ENCODE data around the gene POLD1.

The POLD1 gene

GRCh38 chr19:50378169-50378862 is 5.8 kb upstream of the POLD1 start:
- no peak for DNase-seq (ENCODE audit: extremely low spot score)
- POLR2A ChIA-PET: interaction anchor here (1.1 kb wide), 1 partner anchor 54 kb away, joined by 3 read pairs; no protein-coding TSS in a partner anchor
- TF ChIP-seq CTCF (IDR thresholded peaks at IDR 0.05; ENCODE audit: control extremely low read depth, extremely low read depth, low read depth, missing control alignments): no peak
- CTCF ChIA-PET: interaction anchor here (0.9 to 1.9 kb wide), 4 partner anchors 9 to 82 kb away, joined by 3 to 4 read pairs (median 4); no protein-coding TSS in a partner anchor

GRCh38 chr19:50378863-50379236 is 5.3 kb upstream of the POLD1 start:
- ChIA-PET POLR2A (interaction anchor here (1.1 kb wide), 1 partner anchor 53 kb away, joined by 3 read pairs; no protein-coding TSS in a partner anchor), CTCF (interaction anchor here (1.1 to 1.9 kb wide), 4 partner anchors 9 to 82 kb away, joined by 3 to 4 read pairs (median 4); no protein-coding TSS in a partner anchor)
- TF ChIP-seq CTCF (IDR thresholded peaks at IDR 0.05; ENCODE audit: control extremely low read depth, extremely low read depth, low read depth, missing control alignments): no peak
- no peak for DNase-seq (ENCODE audit: extremely low spot score)

- POLR2A ChIA-PET: no interaction called here
- no peak for TF ChIP-seq CTCF (IDR thresholded peaks at IDR 0.05; ENCODE audit: control extremely low read depth, extremely low read depth, low read depth, missing control alignments)
- DNase-seq (ENCODE audit: extremely low spot score): no peak
- CTCF ChIA-PET: interaction anchor here (1.1 to 1.9 kb wide), 5 partner anchors 8 to 81 kb away, joined by 3 to 5 read pairs (median 4); no protein-coding TSS in a partner anchor
These were observed 4.5 kb upstream of the POLD1 start for GRCh38 chr19:50379602-50380001.

- DNase-seq (ENCODE audit: extremely low spot score): no peak
- ChIA-PET CTCF (interaction anchor here (0.7 to 1.7 kb wide), 4 partner anchors 11 to 80 kb away, joined by 3 to 5 read pairs (median 4); no protein-coding TSS in a partner anchor), POLR2A (no interaction called here)
- no peak for TF ChIP-seq CTCF (IDR thresholded peaks at IDR 0.05; ENCODE audit: control extremely low read depth, extremely low read depth, low read depth, missing control alignments)
These were observed 4.0 kb upstream of the POLD1 start for GRCh38 chr19:50380137-50380536.

- CTCF ChIA-PET: interaction anchor here (0.7 to 1.7 kb wide), 3 partner anchors 12 to 80 kb away, joined by 3 to 5 read pairs (median 3); no protein-coding TSS in a partner anchor
- no peak for TF ChIP-seq CTCF (IDR thresholded peaks at IDR 0.05; ENCODE audit: control extremely low read depth, extremely low read depth, low read depth, missing control alignments)
- DNase-seq (ENCODE audit: extremely low spot score): no peak
- POLR2A ChIA-PET: no interaction called here
These were observed 3.4 kb upstream of the POLD1 start for GRCh38 chr19:50380751-50381151.

GRCh38 chr19:50381881-50382729 is 2.0 kb upstream of the POLD1 start:
- TF ChIP-seq CTCF (IDR thresholded peaks at IDR 0.05; ENCODE audit: control extremely low read depth, extremely low read depth, low read depth, missing control alignments): no peak
- no peak for DNase-seq (ENCODE audit: extremely low spot score)
- ChIA-PET POLR2A (no interaction called here), CTCF (interaction anchor here (0.9 kb wide), 1 partner anchor 33 kb away, joined by 3 read pairs; no protein-coding TSS in a partner anchor)

Data from GM10248 (cell line).